CD14-positive monocyte (primary cell): ENCODE data around the gene RUSC1. TPM values are rescaled to one million over a fixed set of nuclear protein-coding genes. Genes with fewer than 3 reads are reported as not detected.

Experiments used
- DNase-seq, 3 donors: peaks; one replicate each; pipeline ENCODE4 v3.0.0-alpha.2; 2011 to 2022
- H2AFZ ChIP-seq: 2 replicates; pipeline ENCODE4 v1.6.0; 2012; ENCODE audit warnings: mild to moderate bottlenecking, low read depth, low read length, inconsistent platforms; ENCODE audit not compliant: insufficient read depth, poor library complexity, severe bottlenecking
- H3K27ac ChIP-seq, 2 donors: 1 replicate in 1 of 2; 2 replicates in 1 of 2; pipeline ENCODE4 v1.5.1; 2012 to 2013; ENCODE audit warnings: low read length in 2 of 2, control low read depth in 1 of 2, inconsistent platforms in 1 of 2, low read depth in 1 of 2, mild to moderate bottlenecking in 1 of 2
- H3K27me3 ChIP-seq, 2 donors: one replicate each; pipeline versions ENCODE4 v1.6.0 to v1.6.1; 2011 to 2013; ENCODE audit warnings: low read length in 2 of 2; ENCODE audit not compliant: control insufficient read depth in 2 of 2, insufficient read depth in 2 of 2
- H3K36me3 ChIP-seq, 2 donors: replicated peaks in 1 of 2; 1 replicate in 1 of 2; 2 replicates in 1 of 2; pipeline versions ENCODE4 v1.5.1 to v1.6.1; 2012 to 2013; ENCODE audit warnings: low read length in 2 of 2, control low read depth in 1 of 2, inconsistent platforms in 1 of 2, mild to moderate bottlenecking in 1 of 2; ENCODE audit not compliant: insufficient read depth in 2 of 2, control insufficient read depth in 1 of 2
- H3K4me1 ChIP-seq, 2 donors: 1 replicate in 1 of 2; 2 replicates in 1 of 2; pipeline versions ENCODE4 v1.5.1 to v1.6.1; 2012 to 2013; ENCODE audit warnings: low read length in 2 of 2, control low read depth in 1 of 2, inconsistent platforms in 1 of 2, mild to moderate bottlenecking in 1 of 2, moderate library complexity in 1 of 2; ENCODE audit not compliant: insufficient read depth in 2 of 2, control insufficient read depth in 1 of 2
- H3K4me2 ChIP-seq: replicated peaks from 2 replicates; pipeline ENCODE3; 2012; ENCODE audit warnings: low read length, moderate library complexity, mild to moderate bottlenecking; ENCODE audit not compliant: poor library complexity, severe bottlenecking; ENCODE audit errors: extremely low read depth
- H3K4me3 ChIP-seq, 3 experiments: fragments of 200-600 bp in 1 of 3; sonication (generic) in 1 of 3; replicated peaks in 1 of 3; 1 replicate in 2 of 3; 2 replicates in 1 of 3; pipeline ENCODE4 v1.5.1; 2011 to 2013; ENCODE audit warnings: low read length in 3 of 3, mild to moderate bottlenecking in 3 of 3, control low read depth in 2 of 3, low read depth in 2 of 3, inconsistent platforms in 1 of 3, moderate library complexity in 1 of 3
- H3K79me2 ChIP-seq: 2 replicates; pipeline ENCODE4 v1.6.0; 2012; ENCODE audit warnings: mild to moderate bottlenecking, control low read depth, inconsistent platforms, low read length, moderate library complexity; ENCODE audit not compliant: insufficient read depth
- H3K9ac ChIP-seq: 2 replicates; pipeline ENCODE4 v1.6.0; 2017; ENCODE audit warnings: low read length, mild to moderate bottlenecking; ENCODE audit not compliant: insufficient read depth, poor library complexity, severe bottlenecking
- H3K9me3 ChIP-seq, 2 donors: replicated peaks in 1 of 2; 1 replicate in 1 of 2; 2 replicates in 1 of 2; pipeline versions ENCODE4 v1.5.1 to v1.6.1; 2012 to 2013; ENCODE audit warnings: low read length in 2 of 2, control low read depth in 1 of 2; ENCODE audit not compliant: control insufficient read depth in 1 of 2, insufficient read depth in 1 of 2
- H4K20me1 ChIP-seq: 2 replicates; pipeline ENCODE4 v1.6.0; 2012; ENCODE audit warnings: mild to moderate bottlenecking, low read length, control low read depth, moderate library complexity; ENCODE audit not compliant: insufficient read depth
- H3K27ac Mint-ChIP-seq, 7 donors: one replicate each; pipeline ENCODE4 v1.8.0; 2020; ENCODE audit warnings: mild to moderate bottlenecking in 7 of 7, mixed read lengths in 7 of 7, moderate library complexity in 6 of 7, inconsistent platforms in 2 of 7
- H3K27me3 Mint-ChIP-seq, 3 donors: one replicate each; pipeline ENCODE4 v1.8.0; 2021 to 2022; ENCODE audit warnings: low read depth in 3 of 3, mild to moderate bottlenecking in 3 of 3, mixed read lengths in 3 of 3, moderate library complexity in 3 of 3, inconsistent platforms in 1 of 3
- H3K36me3 Mint-ChIP-seq, 2 donors: one replicate each; pipeline ENCODE4 v1.8.0; 2020; ENCODE audit warnings: mixed read lengths in 2 of 2, inconsistent platforms in 1 of 2, mild to moderate bottlenecking in 1 of 2
- H3K4me1 Mint-ChIP-seq: one replicate; pipeline ENCODE4 v1.8.0; 2020; ENCODE audit warnings: mild to moderate bottlenecking, mixed read lengths
- H3K4me3 Mint-ChIP-seq, 2 donors: one replicate each; pipeline ENCODE4 v1.8.0; 2020; ENCODE audit warnings: mild to moderate bottlenecking in 2 of 2, mixed read lengths in 2 of 2, moderate library complexity in 1 of 2
- H3K9me3 Mint-ChIP-seq, 7 donors: one replicate each; pipeline ENCODE4 v1.8.0; 2020 to 2022; ENCODE audit warnings: mixed read lengths in 7 of 7, mild to moderate bottlenecking in 6 of 7, moderate library complexity in 6 of 7, inconsistent platforms in 2 of 7
- CTCF ChIP-seq: fragments of 200-600 bp; IDR thresholded peaks from one replicate; pipeline ENCODE4 v1.8.0; 2022; ENCODE audit warnings: antibody characterized with exemption, mild to moderate bottlenecking
- WGBS: methylation state at CpG from one replicate; pipeline ENCODE4 v1.1.5; 2013; ENCODE audit warnings: missing lambda C conversion rate; ENCODE audit not compliant: insufficient coverage; 5-methylcytosine and 5-hydroxymethylcytosine counted together
- intact Hi-C, 2 donors: fragments of 100-400 bp; cut with micrococcal nuclease; formaldehyde crosslinking; loops; one replicate each; pipeline versions ENCODE4 v1.15.0 to v1.15.1; 2023
- polyA plus RNA-seq, 3 donors: library from polyadenylated mRNA; depleted of rRNA in 1 of 3; unstranded in 2 of 3; stranded (reverse) in 1 of 3; fragments of 300-500 nt in 2 of 3; fragments of >200 nt in 1 of 3; fragmentation: Illumina TruSeq in 2 of 3; gene quantifications; 1 replicate in 2 of 3; 2 replicates in 1 of 3; pipeline ENCODE4 v1.2.3, GENCODE V29; 2012 to 2021

The RUSC1 gene
- polyA plus RNA-seq, 3 donors = 12.7 to 23.4 (median 13.5) TPM

DNA sequence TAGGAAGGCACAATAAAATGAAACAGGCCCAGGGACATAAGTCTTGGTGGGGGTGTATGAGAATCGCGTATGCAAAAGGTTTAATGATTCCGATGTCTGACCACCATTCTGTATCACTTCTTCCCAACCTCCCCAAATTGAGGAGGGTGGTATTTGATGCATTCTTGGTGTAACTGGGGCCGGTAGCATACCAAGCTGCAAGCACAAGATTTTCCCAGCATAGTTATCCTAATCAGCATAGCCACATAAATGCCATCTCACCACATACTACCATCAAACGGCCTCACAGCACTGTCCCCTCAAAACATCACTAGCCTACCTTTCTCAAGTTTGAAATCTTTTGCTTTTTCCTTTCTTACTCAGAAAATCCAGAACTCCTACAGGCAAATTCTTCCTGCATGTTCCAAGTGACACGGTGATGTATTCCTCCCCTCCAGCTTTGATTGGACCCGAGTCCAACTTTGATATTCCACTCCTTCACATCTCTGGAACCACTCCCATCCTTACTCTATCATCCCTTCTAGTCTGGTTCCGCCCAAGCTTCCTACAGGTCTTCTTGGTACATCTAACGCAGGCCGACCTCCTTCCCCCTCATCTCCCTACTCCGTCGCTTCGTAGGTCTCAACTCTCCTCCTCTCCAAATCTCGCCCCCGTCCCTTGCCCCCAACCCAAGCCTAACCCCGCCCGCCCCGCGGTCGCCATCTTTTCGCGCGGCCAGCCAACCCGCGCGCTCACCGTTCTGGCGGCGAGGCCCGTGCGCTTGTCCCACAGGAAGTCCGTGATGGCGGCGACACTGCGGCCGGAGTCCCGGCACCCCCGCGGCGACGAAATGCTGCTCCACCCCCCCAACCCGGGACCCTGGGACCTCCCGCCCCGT, 48.0 kb upstream of the RUSC1 start:
- Mint-ChIP-seq H3K9me3 (no peaks in the 10 kb centered on the region), H3K4me3 (peak overlapping the region; percentile 90 to 93), H3K27ac (peak overlapping the region; percentile 78 to 95 (median 91)), H3K27me3 (peaks cover 0 to 2% (median 2%) of the 10 kb centered on the region in 3 donors), H3K36me3 (peaks cover 32 to 37% of the 10 kb centered on the region in 2 donors), H3K4me1 (peaks cover 23% of the 10 kb centered on the region)
- H3K4me1 ChIP-seq = peaks cover 23 to 34% of the 10 kb centered on the region in 2 donors
- TF ChIP-seq CTCF = no peak
- H3K4me3 ChIP-seq = peak overlapping the region; percentile 69 to 97 (median 83)
- peak in 2 of 3 donors; percentile 42 to 46 for DNase-seq
- peak overlapping the region; percentile 46 to 80 for H3K27ac ChIP-seq
- H2AFZ ChIP-seq = peak overlapping the region; percentile 87
- H4K20me1 ChIP-seq = peaks cover 40% of the 10 kb centered on the region
- H3K9me3 ChIP-seq = no peaks in the 10 kb centered on the region
- 0% methylated on average over 37 of the region's 44 CpGs for whole genome bisulfite sequencing
- H3K27me3 ChIP-seq = peaks cover 0 to 2% of the 10 kb centered on the region in 2 donors
- H3K4me2 ChIP-seq = peak overlapping the region; percentile 77
- H3K9ac ChIP-seq = peak overlapping the region; percentile 77
- peaks cover 31 to 36% of the 10 kb centered on the region in 2 donors for H3K36me3 ChIP-seq
- H3K79me2 ChIP-seq = peaks cover 34% of the 10 kb centered on the region
- intact Hi-C loops = no loop called here

DNA sequence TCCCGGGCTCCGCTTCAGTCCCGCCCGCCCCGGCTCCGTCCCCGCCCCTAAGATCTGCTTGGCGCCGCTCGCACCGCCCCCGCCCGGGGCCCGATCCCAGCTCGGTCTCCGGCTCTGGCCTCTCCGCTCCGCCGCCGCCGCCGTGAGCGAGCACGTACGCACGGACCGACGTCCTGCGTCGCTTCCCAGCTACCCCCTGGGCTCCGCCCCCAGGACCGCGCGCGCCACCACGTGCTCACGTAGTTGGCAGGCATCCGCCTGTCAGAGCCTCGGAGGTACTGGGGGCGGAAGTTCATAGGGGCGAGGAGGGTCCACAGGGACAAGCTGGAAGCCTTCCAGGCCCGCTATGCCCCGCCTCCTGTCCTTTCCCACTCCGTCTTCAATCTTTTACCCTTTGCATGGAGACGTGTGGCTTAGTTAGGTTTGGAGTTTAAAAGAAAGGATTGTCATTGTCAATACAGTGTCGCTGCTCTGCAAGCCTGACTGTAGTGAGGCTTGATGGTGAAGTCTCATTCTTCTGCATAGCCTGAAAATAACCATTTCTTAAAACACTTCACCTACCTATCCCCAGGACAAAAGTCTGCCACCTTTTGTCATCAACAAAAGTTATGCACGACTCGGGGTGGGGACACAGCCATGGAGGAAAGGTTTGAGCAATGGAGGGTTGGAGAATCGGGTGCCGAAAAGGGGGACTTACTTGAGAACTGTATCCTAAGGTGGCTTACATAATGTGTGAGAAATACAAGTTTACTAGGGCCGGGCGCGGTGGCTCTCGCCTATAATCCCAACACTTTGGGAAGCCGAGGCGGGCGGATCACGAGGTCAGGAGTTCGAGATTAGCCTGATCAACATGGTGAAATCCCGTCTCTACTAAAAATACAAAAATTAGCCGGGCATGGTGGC, 47.1 kb upstream of the RUSC1 start, which contains the start of gene CLK2:
Gene CLK2, minus strand, starts transcription at position 162 of the 903 bp plus-strand sequence. CDS start 2,527 bp downstream, outside the sequence.
- Mint-ChIP-seq H3K9me3 (no peaks in the 10 kb centered on the region), H3K36me3 (peaks cover 24 to 28% of the 10 kb centered on the region in 2 donors), H3K27ac (peak within 1 kb of the TSS; percentile 88 to 95 (median 91)), H3K27me3 (peaks cover 4 to 10% (median 9%) of the 10 kb centered on the region in 3 donors), H3K4me1 (peaks cover 31% of the 10 kb centered on the region), H3K4me3 (peak within 1 kb of the TSS; percentile 90 to 93)
- Histone ChIP-seq H3K9me3 (no peaks in the 10 kb centered on the region), H3K4me2 (peak within 1 kb of the TSS; percentile 77), H2AFZ (peak within 1 kb of the TSS; percentile 87), H3K27me3 (peaks cover 0 to 11% of the 10 kb centered on the region in 2 donors), H3K79me2 (peaks cover 34% of the 10 kb centered on the region), H4K20me1 (peaks cover 31% of the 10 kb centered on the region), H3K9ac (peak within 1 kb of the TSS; percentile 77), H3K36me3 (peaks cover 22 to 27% of the 10 kb centered on the region in 2 donors), H3K4me1 (peaks cover 30 to 42% of the 10 kb centered on the region in 2 donors), H3K27ac (peak within 1 kb of the TSS; percentile 46 to 80), H3K4me3 (peak within 1 kb of the TSS; percentile 69 to 97 (median 83))
- intact Hi-C loops = no loop called here
- WGBS = 14% methylated on average over 42 of the region's 61 CpGs
- DNase-seq = peak; percentile 89 to 92 (median 90)
- no peak for TF ChIP-seq CTCF
